CD4-positive, alpha-beta memory T cell (primary cell): Measurements from ENCODE around the gene HJURP. TPM values are rescaled to one million over a fixed set of nuclear protein-coding genes. Genes with fewer than 3 reads are reported as not detected.
A peak's percentile ranks its signal among the peaks of the same experiment; 100 is the strongest.

Source experiments
- CTCF ChIA-PET: fragments of 350-600 bp; sonication (Branson Sonifier 250); formaldehyde crosslinking; loops from one replicate; lab custom pipeline; 2021; ENCODE audit warnings: inconsistent platforms; ENCODE audit not compliant: partially characterized antibody; lab: Charles Lee
- POLR2A ChIA-PET: fragments of 350-600 bp; sonication (Branson Sonifier 250); formaldehyde crosslinking; loops from one replicate; lab custom pipeline; 2021; ENCODE audit not compliant: partially characterized antibody; lab: Charles Lee
- DNase-seq, 5 donors: peaks; one replicate each; pipeline versions ENCODE4 v3.0.0 to v3.0.0-alpha.2; 2020 to 2022; ENCODE audit warnings: mixed read lengths in 1 of 5
- H3K27ac ChIP-seq: one replicate; pipeline ENCODE4 v1.7.0; 2013; ENCODE audit warnings: low read depth, low read length
- H3K27me3 ChIP-seq: 2 replicates; pipeline ENCODE4 v1.7.0; 2013; ENCODE audit warnings: mild to moderate bottlenecking, low read length, moderate library complexity; ENCODE audit not compliant: insufficient read depth
- H3K36me3 ChIP-seq: 2 replicates; pipeline ENCODE4 v1.7.0; 2013; ENCODE audit warnings: mild to moderate bottlenecking, low read length, moderate library complexity; ENCODE audit not compliant: insufficient read depth
- H3K4me1 ChIP-seq: 2 replicates; pipeline ENCODE4 v1.7.0; 2013; ENCODE audit warnings: mild to moderate bottlenecking, low read length, moderate library complexity; ENCODE audit not compliant: insufficient read depth
- H3K4me3 ChIP-seq, 2 donors: one replicate each; pipeline ENCODE4 v1.7.0; 2013; ENCODE audit warnings: low read length in 2 of 2, mild to moderate bottlenecking in 1 of 2
- H3K9me3 ChIP-seq, 2 donors: one replicate each; pipeline ENCODE4 v1.7.0; 2013; ENCODE audit warnings: low read length in 2 of 2, control low read depth in 1 of 2; ENCODE audit not compliant: control insufficient read depth in 1 of 2
- H3K27ac Mint-ChIP-seq, 7 donors: one replicate each; pipeline ENCODE4 v1.8.0; 2020 to 2021; ENCODE audit warnings: mixed read lengths in 7 of 7, mild to moderate bottlenecking in 6 of 7, inconsistent platforms in 3 of 7, moderate library complexity in 3 of 7
- H3K27me3 Mint-ChIP-seq, 2 donors: one replicate each; pipeline ENCODE4 v1.8.0; 2020 to 2021; ENCODE audit warnings: mixed read lengths in 2 of 2
- H3K36me3 Mint-ChIP-seq, 2 donors: one replicate each; pipeline ENCODE4 v1.8.0; 2020 to 2021; ENCODE audit warnings: mixed read lengths in 2 of 2, inconsistent platforms in 1 of 2, mild to moderate bottlenecking in 1 of 2
- H3K4me1 Mint-ChIP-seq, 4 donors: one replicate each; pipeline ENCODE4 v1.8.0; 2020 to 2021; ENCODE audit warnings: mixed read lengths in 4 of 4, mild to moderate bottlenecking in 1 of 4
- H3K4me3 Mint-ChIP-seq, 8 donors: one replicate each; pipeline ENCODE4 v1.8.0; 2020 to 2021; ENCODE audit warnings: mixed read lengths in 8 of 8, mild to moderate bottlenecking in 7 of 8, moderate library complexity in 6 of 8, inconsistent platforms in 3 of 8
- H3K9me3 Mint-ChIP-seq, 8 donors: one replicate each; pipeline ENCODE4 v1.8.0; 2020 to 2021; ENCODE audit warnings: mixed read lengths in 8 of 8, mild to moderate bottlenecking in 5 of 8, inconsistent platforms in 3 of 8, moderate library complexity in 1 of 8
- intact Hi-C: fragments of 100-400 bp; cut with micrococcal nuclease; formaldehyde crosslinking; loops from one replicate; pipeline ENCODE4 v1.15.1; 2023
- polyA plus RNA-seq, 2 donors: library from polyadenylated mRNA; unstranded; fragments of 300-500 nt; fragmentation: Illumina TruSeq; gene quantifications; one replicate each; pipeline ENCODE4 v1.2.3, GENCODE V29; 2021
- total RNA-seq, 2 experiments: library from RNA; stranded (reverse); gene quantifications; one replicate each; pipeline ENCODE4 v1.2.3, GENCODE V29; 2021

The HJURP gene
- total and polyA plus RNA-seq, 4 experiments from 2014 or later: 0.19 to 0.44 TPM; not detected in 2

- ChIA-PET CTCF (no interaction called here), POLR2A (no interaction called here)
- DNase-seq: no peak
- no peaks in the 10 kb centered on the region for H3K9me3 ChIP-seq
- intact Hi-C loops: no loop called here
- peaks cover 10 to 13% of the 10 kb centered on the region in 2 donors for H3K27me3 Mint-ChIP-seq
- H3K36me3 Mint-ChIP-seq: no peaks in the 10 kb centered on the region
- H3K4me3 ChIP-seq: no peak overlapping the region
- H3K9me3 Mint-ChIP-seq: peaks cover 0 to under 1% (median 0%) of the 10 kb centered on the region in 8 donors
- H3K27ac Mint-ChIP-seq: peak overlapping the region in 1 of 7 donors; percentile 27
- H3K4me3 Mint-ChIP-seq: no peak overlapping the region
- no peaks in the 10 kb centered on the region for H3K36me3 ChIP-seq
- H3K4me1 ChIP-seq: no peaks in the 10 kb centered on the region
- H3K4me1 Mint-ChIP-seq: no peaks in the 10 kb centered on the region
- H3K27me3 ChIP-seq: no peaks in the 10 kb centered on the region
- H3K27ac ChIP-seq: no peak overlapping the region
Measured at GRCh38 chr2:233798335-233799086, 55.8 kb downstream of the HJURP start.

GRCh38 chr2:233796254-233796653 lies 58.1 kb downstream of the HJURP start:
- Histone ChIP-seq H3K4me3 (no peak overlapping the region), H3K27me3 (no peaks in the 10 kb centered on the region), H3K27ac (no peak overlapping the region), H3K9me3 (no peaks in the 10 kb centered on the region), H3K4me1 (no peaks in the 10 kb centered on the region), H3K36me3 (no peaks in the 10 kb centered on the region)
- peaks cover 0 to 3% (median 0%) of the 10 kb centered on the region in 8 donors for H3K9me3 Mint-ChIP-seq
- no peak overlapping the region for H3K27ac Mint-ChIP-seq
- CTCF ChIA-PET: no interaction called here
- DNase-seq: no peak
- no peaks in the 10 kb centered on the region for H3K36me3 Mint-ChIP-seq
- peaks cover 0 to 2% (median 0%) of the 10 kb centered on the region in 4 donors for H3K4me1 Mint-ChIP-seq
- intact Hi-C loops: no loop called here
- POLR2A ChIA-PET: no interaction called here
- no peak overlapping the region for H3K4me3 Mint-ChIP-seq
- peaks cover 4 to 7% of the 10 kb centered on the region in 2 donors for H3K27me3 Mint-ChIP-seq

- Mint-ChIP-seq H3K36me3 (no peaks in the 10 kb centered on the region), H3K9me3 (peaks cover 0 to 3% (median 0%) of the 10 kb centered on the region in 8 donors), H3K4me3 (no peak overlapping the region), H3K4me1 (peaks cover 0 to 2% (median 0%) of the 10 kb centered on the region in 4 donors), H3K27me3 (peaks cover 4 to 7% of the 10 kb centered on the region in 2 donors), H3K27ac (no peak overlapping the region)
- CTCF ChIA-PET: no interaction called here
- intact Hi-C loops: no loop called here
- Histone ChIP-seq H3K9me3 (no peaks in the 10 kb centered on the region), H3K4me3 (no peak overlapping the region), H3K27me3 (no peaks in the 10 kb centered on the region), H3K27ac (no peak overlapping the region), H3K4me1 (no peaks in the 10 kb centered on the region), H3K36me3 (no peaks in the 10 kb centered on the region)
- POLR2A ChIA-PET: no interaction called here
- no peak for DNase-seq
Measured at GRCh38 chr2:233795735-233796171, 58.6 kb downstream of the HJURP start.

GRCh38 chr2:233794128-233794658 lies 60.1 kb downstream of the HJURP start:
- ChIA-PET POLR2A (no interaction called here), CTCF (no interaction called here)
- no peak for DNase-seq
- H3K36me3 Mint-ChIP-seq: no peaks in the 10 kb centered on the region
- Histone ChIP-seq H3K27ac (no peak overlapping the region), H3K27me3 (no peaks in the 10 kb centered on the region), H3K4me3 (no peak overlapping the region), H3K9me3 (no peaks in the 10 kb centered on the region), H3K36me3 (no peaks in the 10 kb centered on the region), H3K4me1 (no peaks in the 10 kb centered on the region)
- H3K4me3 Mint-ChIP-seq: no peak overlapping the region
- intact Hi-C loops: no loop called here
- peaks cover 0 to 3% (median 0%) of the 10 kb centered on the region in 8 donors for H3K9me3 Mint-ChIP-seq
- H3K27ac Mint-ChIP-seq: no peak overlapping the region
- H3K4me1 Mint-ChIP-seq: peaks cover 0 to 2% (median under 1%) of the 10 kb centered on the region in 4 donors
- H3K27me3 Mint-ChIP-seq: peaks cover 0 to 3% of the 10 kb centered on the region in 2 donors

GRCh38 chr2:233793465-233794127 lies 60.7 kb downstream of the HJURP start:
- ChIA-PET POLR2A (no interaction called here), CTCF (no interaction called here)
- Mint-ChIP-seq H3K27me3 (peaks cover 0 to 4% of the 10 kb centered on the region in 2 donors), H3K9me3 (peaks cover 0 to 5% (median 0%) of the 10 kb centered on the region in 8 donors), H3K4me1 (peaks cover 0 to 4% (median under 1%) of the 10 kb centered on the region in 4 donors), H3K36me3 (no peaks in the 10 kb centered on the region), H3K4me3 (no peak overlapping the region), H3K27ac (no peak overlapping the region)
- no peak for DNase-seq
- Histone ChIP-seq H3K4me1 (no peaks in the 10 kb centered on the region), H3K4me3 (no peak overlapping the region), H3K27me3 (no peaks in the 10 kb centered on the region), H3K27ac (no peak overlapping the region), H3K36me3 (no peaks in the 10 kb centered on the region), H3K9me3 (no peaks in the 10 kb centered on the region)
- intact Hi-C loops: no loop called here

- peaks cover 0 to 4% (median under 1%) of the 10 kb centered on the region in 4 donors for H3K4me1 Mint-ChIP-seq
- intact Hi-C loops: no loop called here
- H3K36me3 ChIP-seq: no peaks in the 10 kb centered on the region
- no peaks in the 10 kb centered on the region for H3K9me3 ChIP-seq
- no peak overlapping the region for H3K4me3 ChIP-seq
- no peak overlapping the region for H3K27ac Mint-ChIP-seq
- peaks cover 0 to 4% of the 10 kb centered on the region in 2 donors for H3K27me3 Mint-ChIP-seq
- ChIA-PET CTCF (no interaction called here), POLR2A (no interaction called here)
- peaks cover 0 to 5% (median 0%) of the 10 kb centered on the region in 8 donors for H3K9me3 Mint-ChIP-seq
- H3K4me1 ChIP-seq: no peaks in the 10 kb centered on the region
- DNase-seq: no peak
- no peaks in the 10 kb centered on the region for H3K36me3 Mint-ChIP-seq
- no peak overlapping the region for H3K27ac ChIP-seq
- no peaks in the 10 kb centered on the region for H3K27me3 ChIP-seq
- no peak overlapping the region for H3K4me3 Mint-ChIP-seq
Measured at GRCh38 chr2:233792720-233793119, 61.6 kb downstream of the HJURP start.

- Mint-ChIP-seq H3K27ac (no peak overlapping the region), H3K4me3 (no peak overlapping the region)
- no peaks in the 10 kb centered on the region for H3K9me3 ChIP-seq
Measured at GRCh38 chr2:233791883-233792329, 62.4 kb downstream of the HJURP start.

More at GRCh38 chr2:233791883-233792329, 62.4 kb downstream of the HJURP start:
- intact Hi-C loops: no loop called here
- CTCF ChIA-PET: no interaction called here
- POLR2A ChIA-PET: no interaction called here
- no peak for DNase-seq
- H3K27me3 ChIP-seq: no peaks in the 10 kb centered on the region
- no peaks in the 10 kb centered on the region for H3K36me3 ChIP-seq
- peaks cover 0 to 4% of the 10 kb centered on the region in 2 donors for H3K27me3 Mint-ChIP-seq
- H3K9me3 Mint-ChIP-seq: peaks cover 0 to 5% (median 0%) of the 10 kb centered on the region in 8 donors
- H3K4me3 ChIP-seq: no peak overlapping the region
- no peak overlapping the region for H3K27ac ChIP-seq
- no peaks in the 10 kb centered on the region for H3K4me1 ChIP-seq
- H3K4me1 Mint-ChIP-seq: peaks cover 0 to 4% (median under 1%) of the 10 kb centered on the region in 4 donors
- no peaks in the 10 kb centered on the region for H3K36me3 Mint-ChIP-seq
